Left forelimb (tissue), 1 donor: ENCODE results near the gene SLC16A2.
A peak's percentile ranks its signal among the peaks of the same experiment; 100 is the strongest.

Experiments used
- DNase-seq: peaks from one replicate; pipeline ENCODE4 v3.0.0-alpha.2; 2018; ENCODE audit warnings: low spot score

Gene SLC16A2

GRCh38 chrX:74421036-74421739 is at the start of gene SLC16A2:
TSS of gene SLC16A2 (plus strand) at chrX:74421493. CDS start at chrX:74421638, 145 bp downstream.
- DNase-seq = peak; percentile 85

GRCh38 chrX:74372272-74372671 is 49.0 kb upstream of the SLC16A2 start:
- no peak for DNase-seq

GRCh38 chrX:74377282-74377681 is 44.0 kb upstream of the SLC16A2 start:
- no peak for DNase-seq

- no peak for DNase-seq
Measured at GRCh38 chrX:74382613-74383012, 38.7 kb upstream of the SLC16A2 start.

- no peak for DNase-seq
Measured at GRCh38 chrX:74383611-74384010, 37.7 kb upstream of the SLC16A2 start.

GRCh38 chrX:74389016-74389722 is 32.1 kb upstream of the SLC16A2 start:
- DNase-seq = no peak

GRCh38 chrX:74395556-74395955 is 25.7 kb upstream of the SLC16A2 start:
- no peak for DNase-seq

- DNase-seq = no peak
Measured at GRCh38 chrX:74405973-74406489, 15.3 kb upstream of the SLC16A2 start.

- no peak for DNase-seq
Measured at GRCh38 chrX:74408304-74408703, 13.0 kb upstream of the SLC16A2 start.

GRCh38 chrX:74419864-74420195 is 1.5 kb upstream of the SLC16A2 start:
- peak; percentile 64 for DNase-seq

- DNase-seq = peak; percentile 75
Measured at GRCh38 chrX:74420196-74421035, 877 bp upstream of the SLC16A2 start.

GRCh38 chrX:74421740-74422352 is 553 bp downstream of the SLC16A2 start:
- no peak for DNase-seq

- DNase-seq = peak; percentile 71
Measured at GRCh38 chrX:74422576-74423288, 1.4 kb downstream of the SLC16A2 start.

- no peak for DNase-seq
Measured at GRCh38 chrX:74423289-74423998, 2.2 kb downstream of the SLC16A2 start.

GRCh38 chrX:74426071-74426470 is 4.8 kb downstream of the SLC16A2 start:
- DNase-seq = no peak

GRCh38 chrX:74426615-74427014 is 5.3 kb downstream of the SLC16A2 start:
- DNase-seq = no peak

- DNase-seq = no peak
Measured at GRCh38 chrX:74431797-74432196, 10.5 kb downstream of the SLC16A2 start.

- DNase-seq = no peak
Measured at GRCh38 chrX:74434336-74434735, 13.0 kb downstream of the SLC16A2 start.

GRCh38 chrX:74437530-74437929 is 16.2 kb downstream of the SLC16A2 start:
- DNase-seq = no peak

GRCh38 chrX:74438764-74439163 is 17.5 kb downstream of the SLC16A2 start:
- DNase-seq = no peak

GRCh38 chrX:74445099-74445498 is 23.8 kb downstream of the SLC16A2 start:
- DNase-seq = no peak
